Gastroesophageal sphincter (tissue), 3 donors: Measurements from ENCODE around the gene MAP3K1.

Source experiments
- EP300 ChIP-seq: sonication (generic); formaldehyde crosslinking; IDR thresholded peaks from one replicate; pipeline ENCODE4 v1.6.1; 2017; ENCODE audit warnings: antibody characterized with exemption, mild to moderate bottlenecking
- POLR2A ChIP-seq, 2 donors: fragments of 450-650 bp; IDR thresholded peaks; one replicate each; pipeline ENCODE4 v1.6.1; 2017; ENCODE audit warnings: antibody characterized with exemption in 2 of 2, mild to moderate bottlenecking in 2 of 2, moderate library complexity in 1 of 2
- POLR2AphosphoS5 ChIP-seq: sonication (generic); formaldehyde crosslinking; IDR thresholded peaks from one replicate; pipeline ENCODE4 v1.6.1; 2017; ENCODE audit warnings: antibody characterized with exemption
- TF ChIP-seq, protein P1 (sequence below), 4 experiments: fragments of 200-600 bp in 2 of 4; fragments of 450-650 bp in 2 of 4; sonication (generic) in 1 of 4; IDR thresholded peaks; one replicate each; pipeline ENCODE4 v1.5.1; 2017 to 2019; ENCODE audit warnings: antibody characterized with exemption in 4 of 4, mild to moderate bottlenecking in 2 of 4, moderate library complexity in 2 of 4

DNA sequence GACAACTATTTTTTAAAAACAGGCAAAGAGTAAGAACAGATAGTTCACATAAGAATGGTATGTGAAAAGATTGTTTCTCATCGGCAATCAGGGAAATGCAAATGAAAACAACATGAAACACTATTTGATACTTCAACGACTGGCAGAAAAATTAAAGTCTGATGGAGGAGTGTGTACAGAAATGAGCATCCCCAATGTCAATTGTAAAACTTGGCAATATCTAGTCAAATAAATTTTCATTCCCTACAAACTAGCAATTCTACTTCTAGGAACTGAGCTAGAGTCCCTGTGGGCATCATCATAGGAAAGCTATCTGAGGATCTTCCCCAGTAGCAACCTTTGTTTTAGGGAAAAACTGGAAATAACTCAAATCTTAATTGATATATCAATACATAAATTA is 29.0 kb upstream of the MAP3K1 start:
- no peak for TF ChIP-seq POLR2AphosphoS5
- TF ChIP-seq POLR2A (IDR thresholded peaks at IDR 0.05): no peak
- TF ChIP-seq, protein P1, sequence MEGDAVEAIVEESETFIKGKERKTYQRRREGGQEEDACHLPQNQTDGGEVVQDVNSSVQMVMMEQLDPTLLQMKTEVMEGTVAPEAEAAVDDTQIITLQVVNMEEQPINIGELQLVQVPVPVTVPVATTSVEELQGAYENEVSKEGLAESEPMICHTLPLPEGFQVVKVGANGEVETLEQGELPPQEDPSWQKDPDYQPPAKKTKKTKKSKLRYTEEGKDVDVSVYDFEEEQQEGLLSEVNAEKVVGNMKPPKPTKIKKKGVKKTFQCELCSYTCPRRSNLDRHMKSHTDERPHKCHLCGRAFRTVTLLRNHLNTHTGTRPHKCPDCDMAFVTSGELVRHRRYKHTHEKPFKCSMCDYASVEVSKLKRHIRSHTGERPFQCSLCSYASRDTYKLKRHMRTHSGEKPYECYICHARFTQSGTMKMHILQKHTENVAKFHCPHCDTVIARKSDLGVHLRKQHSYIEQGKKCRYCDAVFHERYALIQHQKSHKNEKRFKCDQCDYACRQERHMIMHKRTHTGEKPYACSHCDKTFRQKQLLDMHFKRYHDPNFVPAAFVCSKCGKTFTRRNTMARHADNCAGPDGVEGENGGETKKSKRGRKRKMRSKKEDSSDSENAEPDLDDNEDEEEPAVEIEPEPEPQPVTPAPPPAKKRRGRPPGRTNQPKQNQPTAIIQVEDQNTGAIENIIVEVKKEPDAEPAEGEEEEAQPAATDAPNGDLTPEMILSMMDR (IDR thresholded peaks at IDR 0.05): no peak
- TF ChIP-seq EP300: no peak
